GM23338 (cell line): ENCODE measurements around the gene TMEM121. TPM values are rescaled to one million over a fixed set of nuclear protein-coding genes. Genes with fewer than 3 reads are reported as not detected.

Source experiments
- ATAC-seq: fragments of 200-7000 bp; cut with Tn5 transposase; 3 replicates; pipeline ENCODE4 v1.9.1; 2020
- DNase-seq: peaks from one replicate; pipeline ENCODE4 v3.0.0-alpha.2; 2015; ENCODE audit warnings: low spot score
- H2AFZ ChIP-seq: fragments of 200-600 bp; sonication (generic); 2 replicates; pipeline ENCODE4 v1.8.0; 2016; ENCODE audit warnings: antibody characterized with exemption, mild to moderate bottlenecking, moderate library complexity
- H3F3A ChIP-seq: fragments of 200-600 bp; sonication (generic); replicated peaks from 2 replicates; pipeline ENCODE4 v1.8.0; 2017; ENCODE audit warnings: antibody characterized with exemption, mixed run types, low read depth
- H3K27ac ChIP-seq: fragments of 200-600 bp; sonication (generic); 2 replicates; pipeline ENCODE4 v1.6.1; 2016; ENCODE audit warnings: low read depth
- H3K27me3 ChIP-seq: fragments of 200-600 bp; sonication (generic); 2 replicates; pipeline ENCODE4 v1.8.0; 2016; ENCODE audit warnings: mild to moderate bottlenecking, mixed run types, moderate library complexity; ENCODE audit not compliant: insufficient read depth
- H3K36me3 ChIP-seq: fragments of 200-600 bp; sonication (generic); 2 replicates; pipeline ENCODE4 v1.8.0; 2016; ENCODE audit warnings: mild to moderate bottlenecking; ENCODE audit not compliant: insufficient read depth
- H3K4me1 ChIP-seq: fragments of 200-600 bp; sonication (generic); 2 replicates; pipeline ENCODE4 v1.8.0; 2016; ENCODE audit warnings: mild to moderate bottlenecking, moderate library complexity; ENCODE audit not compliant: insufficient read depth
- H3K4me2 ChIP-seq: fragments of 200-600 bp; sonication (generic); 2 replicates; pipeline ENCODE4 v1.7.1; 2017; ENCODE audit warnings: mixed run types
- H3K4me3 ChIP-seq: fragments of 200-600 bp; sonication (generic); 2 replicates; pipeline ENCODE4 v1.6.1; 2016; ENCODE audit warnings: mixed run types
- H3K79me2 ChIP-seq: fragments of 200-600 bp; sonication (generic); replicated peaks from 2 replicates; pipeline ENCODE4 v1.8.0; 2017; ENCODE audit warnings: mild to moderate bottlenecking; ENCODE audit not compliant: insufficient read depth
- H3K9me2 ChIP-seq: fragments of 200-600 bp; sonication (generic); 2 replicates; pipeline ENCODE4 v1.8.0; 2017; ENCODE audit not compliant: insufficient read depth
- H4K20me1 ChIP-seq: fragments of 200-600 bp; sonication (generic); replicated peaks from 2 replicates; pipeline ENCODE4 v1.8.0; 2017; ENCODE audit warnings: mild to moderate bottlenecking; ENCODE audit not compliant: insufficient read depth
- H3K27ac Mint-ChIP-seq: 2 replicates; pipeline ENCODE4 v1.8.0; 2020; ENCODE audit warnings: inconsistent platforms, mild to moderate bottlenecking, moderate library complexity, mixed read lengths
- H3K27me3 Mint-ChIP-seq: 3 replicates; pipeline ENCODE4 v1.8.0; 2022; ENCODE audit warnings: low read depth, mild to moderate bottlenecking, moderate library complexity, mixed read lengths, inconsistent platforms; ENCODE audit not compliant: insufficient read depth, poor library complexity
- H3K36me3 Mint-ChIP-seq: 3 replicates; pipeline ENCODE4 v1.8.0; 2021; ENCODE audit warnings: low read depth, mild to moderate bottlenecking, inconsistent platforms, moderate library complexity, mixed read lengths
- H3K4me1 Mint-ChIP-seq: 3 replicates; pipeline ENCODE4 v1.8.0; 2020; ENCODE audit warnings: mild to moderate bottlenecking, inconsistent platforms, mixed read lengths
- H3K4me3 Mint-ChIP-seq: 3 replicates; pipeline ENCODE4 v1.8.0; 2021; ENCODE audit warnings: moderate library complexity, mild to moderate bottlenecking, inconsistent platforms, mixed read lengths
- H3K9me3 Mint-ChIP-seq: 3 replicates; pipeline ENCODE4 v1.8.0; 2020; ENCODE audit warnings: moderate library complexity, mild to moderate bottlenecking, inconsistent platforms, mixed read lengths
- CREB1 ChIP-seq: fragments of 250-450 bp; sonication (Bioruptor Pico); IDR thresholded peaks from 2 replicates; pipeline ENCODE4 v1.5.0; 2020; ENCODE audit warnings: low read depth, mild to moderate bottlenecking, moderate library complexity
- CTCF ChIP-seq, 2 experiments: fragments of 200-600 bp in 1 of 2; sonication (generic) in 1 of 2; conservative IDR thresholded peaks; 2 replicates each; pipeline versions ENCODE4 v1.5.1 to v1.6.1; 2016 to 2017; ENCODE audit warnings: antibody characterized with exemption in 2 of 2, low read depth in 2 of 2, mild to moderate bottlenecking in 2 of 2, moderate library complexity in 1 of 2
- ETS1 ChIP-seq: IDR thresholded peaks from 2 replicates; pipeline ENCODE4 v1.6.1; 2016; ENCODE audit warnings: antibody characterized with exemption
- EZH2 ChIP-seq: fragments of 200-600 bp; sonication (generic); IDR thresholded peaks from one replicate; pipeline ENCODE4 v1.8.0; 2017; ENCODE audit warnings: antibody characterized with exemption, mild to moderate bottlenecking, low read depth; ENCODE audit not compliant: unreplicated experiment
- EZH2phosphoT487 ChIP-seq: fragments of 200-600 bp; sonication (generic); IDR thresholded peaks from one replicate; pipeline ENCODE4 v1.8.1; 2018; ENCODE audit warnings: antibody characterized with exemption; ENCODE audit not compliant: unreplicated experiment
- JUNB ChIP-seq: IDR thresholded peaks from one replicate; pipeline ENCODE4 v1.6.1; 2016; ENCODE audit warnings: antibody characterized with exemption; ENCODE audit not compliant: unreplicated experiment
- NANOG ChIP-seq: IDR thresholded peaks from 2 replicates; pipeline ENCODE4 v1.6.1; 2016; ENCODE audit warnings: antibody characterized with exemption, borderline replicate concordance
- POLR2AphosphoS5 ChIP-seq: IDR thresholded peaks from 2 replicates; pipeline ENCODE4 v1.6.1; 2016; ENCODE audit warnings: antibody characterized with exemption, low read depth
- REST ChIP-seq: IDR thresholded peaks from one replicate; pipeline ENCODE4 v1.6.1; 2018; ENCODE audit warnings: antibody characterized with exemption; ENCODE audit not compliant: unreplicated experiment
- STAT1 ChIP-seq: IDR thresholded peaks from one replicate; pipeline ENCODE4 v1.6.1; 2016; ENCODE audit warnings: antibody characterized with exemption; ENCODE audit not compliant: unreplicated experiment
- ZNF114 ChIP-seq: fragments of 250-450 bp; sonication (Bioruptor Pico); IDR thresholded peaks from 2 replicates; pipeline ENCODE4 v1.5.0; 2020; ENCODE audit warnings: mild to moderate bottlenecking, moderate library complexity
- ZNF331 ChIP-seq: fragments of 250-450 bp; sonication (Bioruptor Pico); IDR thresholded peaks from 2 replicates; pipeline ENCODE4 v1.5.0; 2020; ENCODE audit warnings: low read depth, mild to moderate bottlenecking, moderate library complexity
- ZNF462 ChIP-seq: fragments of 250-450 bp; sonication (Bioruptor Pico); IDR thresholded peaks from 2 replicates; pipeline ENCODE4 v1.5.0; 2020; ENCODE audit warnings: mild to moderate bottlenecking, moderate library complexity
- polyA plus RNA-seq: library from polyadenylated mRNA; unstranded; fragments of >200 nt; fragmentation: Nextera tagmentation; extraction: Ambion mirVana; gene quantifications from 2 replicates; pipeline ENCODE4 v1.2.1, GENCODE V29; 2016
- total RNA-seq: library from RNA; depleted of rRNA; stranded (reverse); fragments of >200 nt; shearing (Covaris generic); gene quantifications from 2 replicates; pipeline ENCODE4 v1.2.3, GENCODE V29; 2014

The TMEM121 gene
- total and polyA plus RNA-seq, 2 experiments from 2014 or later: 0.13 to 1.3 TPM

- Histone ChIP-seq H4K20me1 (no peaks in the 10 kb centered on the region), H3K36me3 (no peaks in the 10 kb centered on the region), H3K27me3 (peaks cover 76% of the 10 kb centered on the region), H3K4me1 (peaks cover 6% of the 10 kb centered on the region; the same call in 1 of the 2 replicates), H3K9me2 (peaks cover 3% of the 10 kb centered on the region; the same call in 1 of the 2 replicates), H3K79me2 (no peaks in the 10 kb centered on the region), H3K4me2 (peak overlapping the region; percentile 83), H3K27ac (no peak overlapping the region), H3F3A (peaks cover 3% of the 10 kb centered on the region; the same call in 1 of the 2 replicates), H3K4me3 (peak overlapping the region; percentile 61), H2AFZ (peak overlapping the region; percentile 76)
- Mint-ChIP-seq H3K27ac (no peak overlapping the region), H3K4me1 (peaks cover 13% of the 10 kb centered on the region; the same call in 2 of the 3 replicates), H3K36me3 (no peaks in the 10 kb centered on the region), H3K4me3 (peak overlapping the region; percentile 61), H3K9me3 (peaks cover 6% of the 10 kb centered on the region; the same call in 2 of the 3 replicates), H3K27me3 (peaks cover 64% of the 10 kb centered on the region)
- TF ChIP-seq ZNF331 (no peak), EZH2phosphoT487 (no peak), EZH2 (no peak), ZNF462 (CRISPR knock-in tag) (no peak), CREB1 (CRISPR knock-in tag) (no peak), POLR2AphosphoS5 (no peak), JUNB (no peak), NANOG (no peak), ETS1 (no peak), REST (no peak), CTCF (conservative IDR thresholded peaks at IDR 0.05; ENCODE audit: low read depth in 2 of 2) (no peak), STAT1 (no peak), ZNF114 (CRISPR knock-in tag) (no peak)
- ATAC-seq (0 out of 3 replicates have a peak, but pooled peaks have one; percentile 0), DNase-seq (peak; percentile 62)
Measured at GRCh38 chr14:105486974-105487448, 39.4 kb upstream of the TMEM121 start.
